Hippocampal formation (tissue), 2 donors: ENCODE data around the gene LAMB1.

Experiments
- DNase-seq, 2 donors: peaks; one replicate each; lab custom pipeline; 2025; lab: John Stamatoyannopoulos, UW

The LAMB1 gene

DNA sequence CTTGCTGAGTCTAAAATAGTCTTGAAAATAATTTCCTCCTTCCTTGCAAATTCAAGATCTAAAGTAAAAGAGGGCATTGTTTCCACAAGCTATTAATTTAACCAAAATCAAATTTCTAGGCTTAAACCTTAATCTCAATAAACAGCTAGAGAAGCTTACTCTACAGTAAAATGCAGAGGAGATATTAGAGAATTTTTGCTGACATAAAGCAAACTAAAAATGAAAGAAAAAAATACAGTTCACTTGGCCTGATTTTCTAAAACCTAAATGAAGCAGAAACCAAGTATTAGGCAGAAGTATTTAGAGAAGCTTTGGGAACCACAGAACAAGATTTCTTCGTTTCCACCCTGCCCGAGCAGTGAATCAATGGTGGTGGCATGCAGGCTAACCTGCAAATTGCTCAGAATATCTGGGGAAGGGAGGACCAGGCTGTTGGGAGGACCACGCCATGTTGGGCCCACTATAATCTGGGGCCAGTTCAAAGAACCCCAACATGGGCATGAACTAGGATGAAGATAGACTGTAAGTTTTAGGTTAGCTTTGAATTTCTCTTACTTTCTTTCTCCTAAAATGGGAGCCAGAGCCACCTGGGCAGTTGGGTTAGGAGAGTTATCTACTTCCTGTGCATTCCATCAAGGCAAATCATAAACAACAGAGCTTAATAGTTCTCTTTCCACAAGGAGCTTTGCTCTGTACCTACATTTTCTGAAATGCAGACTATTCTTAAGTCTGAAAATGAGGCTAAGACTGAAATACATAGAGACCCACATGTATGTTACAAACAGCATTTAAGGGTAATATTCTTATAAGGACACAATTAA lies 4.1 kb downstream of the LAMB1 start:
- DNase-seq: no peak

DNA sequence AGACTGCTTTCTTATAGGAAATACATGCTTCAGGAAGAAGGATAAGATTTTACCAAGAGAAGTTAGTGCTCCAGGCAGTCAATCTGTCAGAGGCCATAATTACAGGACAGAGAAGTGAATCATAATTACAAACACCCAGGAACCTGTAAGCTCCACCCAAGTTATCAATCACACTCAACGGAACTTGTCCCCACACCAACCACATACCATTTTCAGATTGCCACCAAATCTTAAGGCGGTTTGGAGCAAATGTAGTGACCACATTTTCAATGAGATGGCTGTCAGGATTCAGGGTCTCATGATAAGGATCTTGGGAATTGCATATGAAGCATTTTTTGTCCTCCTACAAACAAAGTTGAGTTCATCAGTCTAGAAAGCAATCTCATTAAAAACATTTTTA lies 4.8 kb downstream of the LAMB1 start:
- no peak for DNase-seq

DNA sequence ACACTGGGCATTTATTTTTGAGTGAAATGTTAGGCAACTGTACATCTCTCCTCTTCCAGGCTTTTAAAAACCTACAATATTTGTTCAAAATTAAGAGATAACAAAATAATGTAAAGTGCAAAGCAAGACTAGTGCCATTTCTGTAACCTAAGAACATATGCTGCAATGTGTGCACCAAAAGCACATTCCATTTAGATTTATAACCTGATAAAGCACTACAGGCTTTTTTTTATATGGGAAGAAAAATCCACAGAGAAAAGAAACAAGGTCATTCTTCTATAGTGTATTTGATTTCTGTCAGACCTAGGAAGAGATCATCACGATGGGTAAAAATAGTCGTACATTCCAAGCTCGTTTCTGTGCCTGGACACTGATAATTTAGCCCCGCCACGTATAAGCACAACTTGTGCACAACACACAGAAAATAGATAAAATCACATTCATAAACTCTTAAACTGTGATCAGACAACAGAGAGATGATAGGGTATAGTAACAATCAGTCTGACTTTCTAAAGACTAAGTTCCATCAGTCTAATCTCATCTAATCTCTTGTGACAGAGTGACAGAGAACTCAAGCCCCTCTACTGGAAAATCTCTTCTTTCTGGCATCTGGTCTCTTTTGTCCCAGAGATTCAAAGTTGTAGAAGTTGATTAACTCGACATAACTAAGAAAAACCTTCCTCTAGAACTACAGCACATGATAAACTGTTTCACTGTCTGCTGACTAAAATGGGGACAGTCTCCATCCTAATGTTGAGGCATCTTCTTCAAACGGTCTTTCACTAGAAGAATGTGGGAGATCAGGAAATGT lies 6.7 kb downstream of the LAMB1 start:
- DNase-seq: no peak

DNA sequence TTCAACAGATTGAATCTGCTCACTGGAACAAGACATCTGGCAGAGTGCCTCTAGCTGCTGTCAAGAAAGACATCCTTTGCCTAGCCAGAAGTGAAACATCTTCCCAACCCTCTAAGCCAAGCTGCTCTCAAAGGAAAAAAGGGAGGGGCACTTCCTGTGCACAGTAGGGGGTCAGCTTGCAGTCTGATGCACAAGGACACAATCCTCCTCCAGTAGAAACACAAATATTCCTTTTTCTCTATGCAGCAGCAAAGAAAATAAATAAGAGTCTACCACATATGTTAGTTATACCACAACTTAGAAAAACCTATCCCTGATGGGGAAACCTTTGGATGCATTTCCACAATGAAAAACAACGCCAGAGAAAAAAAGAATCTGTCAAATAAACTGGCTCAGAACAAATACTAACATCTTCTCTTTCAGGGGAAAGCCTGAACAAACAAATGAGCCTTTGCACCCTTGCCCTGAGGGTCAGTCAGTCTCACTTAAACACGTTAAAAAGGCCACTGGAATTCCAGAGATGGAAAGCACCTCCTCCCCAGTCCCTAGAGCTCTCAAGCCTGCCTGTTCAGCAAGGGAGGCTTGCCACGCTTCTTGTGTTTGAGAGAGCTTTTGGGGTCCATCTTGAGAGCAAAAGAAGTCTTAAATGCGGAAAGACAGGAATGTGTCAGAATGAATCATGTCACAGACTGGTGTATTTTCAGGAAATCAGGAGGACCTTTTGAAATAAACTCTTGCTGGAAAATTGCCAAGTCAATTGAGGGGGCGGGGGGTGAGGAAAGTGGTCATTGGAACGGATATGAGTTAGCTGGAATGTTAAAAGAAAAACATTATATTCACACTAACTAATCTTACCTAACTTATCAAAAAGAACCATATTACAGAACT lies 7.5 kb downstream of the LAMB1 start:
- DNase-seq: no peak

DNA sequence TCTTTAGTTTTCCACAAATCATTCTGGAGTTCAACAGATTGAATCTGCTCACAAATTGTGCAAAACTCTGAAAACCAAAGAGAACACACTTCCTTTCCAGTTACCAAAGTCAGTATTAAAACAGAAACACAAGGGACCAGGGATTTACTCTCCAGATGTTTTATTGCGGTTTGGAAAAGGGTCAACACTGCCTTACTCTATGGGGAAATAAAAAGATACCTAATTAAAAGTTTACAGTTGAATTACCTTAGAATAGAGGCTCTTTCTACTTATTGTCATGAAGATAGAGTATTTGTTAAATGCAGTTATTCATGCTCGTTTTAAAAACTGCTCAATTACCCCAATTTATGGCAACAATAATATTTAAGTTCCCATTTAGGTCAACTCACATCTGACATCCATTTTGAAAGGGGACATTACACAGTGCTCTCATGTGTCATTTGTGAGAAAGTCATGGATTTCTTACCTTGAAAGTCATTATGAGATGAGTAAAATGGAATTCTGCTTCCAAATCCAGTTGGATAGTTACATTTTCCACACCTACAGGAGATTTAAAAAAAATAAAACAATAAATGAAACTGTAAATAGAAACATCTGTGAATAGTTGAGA lies 8.4 kb downstream of the LAMB1 start:
- DNase-seq: no peak

DNA sequence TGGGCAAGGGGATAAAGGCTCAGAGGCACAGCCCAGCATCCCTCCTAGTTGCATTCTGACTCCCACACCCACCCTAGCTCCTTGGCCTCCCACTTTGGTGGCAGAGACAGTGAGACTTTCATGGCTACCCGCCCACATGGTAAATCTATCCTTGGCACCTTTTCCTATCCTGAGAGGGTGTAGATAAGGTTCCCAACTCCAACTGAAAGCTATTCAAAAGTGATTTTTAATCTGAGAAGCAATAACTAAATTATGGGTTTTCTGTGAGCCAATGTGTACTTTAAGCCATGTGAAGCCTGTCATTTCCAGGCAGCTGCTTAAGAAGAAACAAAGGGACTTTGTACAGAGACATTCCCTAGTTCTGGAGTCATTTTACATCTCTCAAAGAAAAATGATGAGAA lies 9.1 kb downstream of the LAMB1 start:
- no peak for DNase-seq

DNA sequence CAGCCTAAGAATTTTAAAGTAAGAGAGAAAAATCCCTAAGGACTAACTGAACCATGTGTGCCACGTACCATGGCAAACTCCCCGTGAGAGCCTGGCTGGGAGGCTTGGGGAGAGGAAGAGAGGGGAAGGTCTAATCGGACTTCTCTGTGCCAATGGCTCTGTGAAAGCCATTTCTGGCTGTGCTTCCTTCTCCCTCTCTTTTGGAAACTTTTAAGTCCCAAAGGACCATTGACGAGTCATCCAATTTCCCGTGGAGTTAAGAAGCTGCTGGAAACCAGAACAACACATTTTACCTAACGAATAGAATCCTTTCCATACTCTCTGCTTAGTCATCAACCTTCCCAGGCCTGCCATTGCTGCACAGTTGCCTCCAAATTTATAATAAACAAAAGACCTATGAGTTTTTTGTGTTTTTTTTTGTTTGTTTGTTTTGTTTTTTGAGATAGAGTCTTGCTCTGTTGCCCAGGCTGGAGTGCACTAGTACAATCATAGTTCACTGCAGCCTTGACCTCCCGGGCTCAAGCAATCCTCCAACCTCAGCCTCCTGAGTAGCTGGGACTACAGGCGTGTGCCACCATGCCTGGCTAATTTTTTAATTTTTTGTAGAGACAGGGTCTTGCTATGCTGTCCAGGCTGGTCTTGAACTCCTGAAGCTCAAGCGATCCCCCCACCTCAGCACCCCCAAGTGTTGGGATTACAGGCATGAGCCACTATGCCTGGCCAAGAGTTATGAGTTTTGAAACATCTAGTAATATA lies 13.2 kb downstream of the LAMB1 start:
- DNase-seq: no peak

DNA sequence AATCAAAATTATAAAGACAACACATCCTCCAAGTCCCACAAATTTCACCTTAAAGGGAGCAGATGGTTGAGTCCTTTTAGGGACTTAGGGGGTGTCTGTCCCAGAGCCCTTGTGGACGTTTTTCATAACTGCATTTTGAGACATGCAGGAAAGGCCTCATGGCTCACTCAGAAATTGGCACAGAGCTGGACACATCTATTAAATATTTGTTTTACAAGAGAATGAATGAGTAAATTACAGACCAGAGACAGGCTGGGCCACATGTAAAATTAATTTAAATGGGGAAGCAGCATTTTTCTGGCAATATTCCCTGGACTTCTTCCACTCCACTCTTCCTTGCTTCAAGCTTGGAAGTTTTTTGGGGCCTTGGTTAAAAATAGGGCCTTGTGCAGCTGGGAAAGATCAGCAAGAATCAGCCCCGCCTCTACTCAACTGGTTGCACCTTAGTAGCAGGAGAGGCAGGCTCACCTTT lies 20.0 kb downstream of the LAMB1 start:
- no peak for DNase-seq

DNA sequence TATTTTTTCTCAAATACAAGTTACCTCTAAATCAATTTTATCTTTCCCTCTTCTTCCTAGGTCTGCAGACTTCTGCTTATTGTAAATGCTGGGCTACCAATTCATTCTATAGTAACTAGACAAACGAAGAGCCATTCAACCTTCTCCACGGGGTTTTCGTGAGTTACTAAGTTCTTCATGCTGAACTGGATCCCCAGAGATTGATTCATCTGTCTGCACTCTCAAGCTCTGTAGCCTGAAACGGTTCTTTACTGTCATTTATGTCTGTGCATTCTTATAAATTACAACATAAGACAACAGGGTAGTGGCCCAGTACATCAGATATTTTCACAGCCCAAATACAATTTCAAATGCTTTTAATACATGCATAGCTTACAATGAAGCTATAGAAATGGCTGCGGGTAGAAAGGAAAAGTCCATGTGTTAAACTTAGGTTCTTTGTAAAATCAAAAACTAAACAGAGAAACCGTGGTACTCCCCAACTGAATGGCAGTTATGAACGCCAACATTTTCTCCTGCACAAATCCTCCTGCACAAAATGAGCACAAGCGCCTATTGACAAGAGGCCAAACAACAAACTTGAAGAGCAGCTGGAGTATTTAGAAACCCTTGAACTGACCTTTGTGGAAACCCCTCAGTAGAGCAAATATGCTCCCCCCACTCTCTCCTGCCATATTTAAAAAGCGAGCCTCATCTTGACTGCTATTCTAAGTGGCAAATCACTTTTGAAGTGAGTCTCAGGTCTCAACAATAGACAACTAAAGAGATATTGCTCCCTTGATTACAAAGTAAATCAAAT lies 20.7 kb downstream of the LAMB1 start:
- no peak for DNase-seq

DNA sequence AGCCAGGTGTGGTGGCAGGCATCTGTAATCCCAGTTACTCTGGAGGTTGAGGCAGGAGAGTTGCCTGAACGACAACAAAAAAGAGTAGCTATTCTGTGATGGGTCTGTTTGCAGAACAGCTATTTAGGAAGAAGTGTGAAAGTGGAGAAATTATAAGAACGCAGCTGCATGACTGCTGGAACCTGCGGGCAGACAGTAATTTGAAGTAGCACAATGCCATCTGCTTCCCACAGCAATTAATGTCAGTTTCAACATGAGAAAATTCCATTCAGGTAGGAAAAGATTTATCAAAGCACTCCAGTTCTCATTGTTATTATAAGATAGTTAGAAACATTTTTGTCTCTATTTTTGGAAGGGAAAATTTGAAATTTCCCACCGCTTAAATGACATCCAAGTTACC lies 21.5 kb downstream of the LAMB1 start:
- no peak for DNase-seq

DNA sequence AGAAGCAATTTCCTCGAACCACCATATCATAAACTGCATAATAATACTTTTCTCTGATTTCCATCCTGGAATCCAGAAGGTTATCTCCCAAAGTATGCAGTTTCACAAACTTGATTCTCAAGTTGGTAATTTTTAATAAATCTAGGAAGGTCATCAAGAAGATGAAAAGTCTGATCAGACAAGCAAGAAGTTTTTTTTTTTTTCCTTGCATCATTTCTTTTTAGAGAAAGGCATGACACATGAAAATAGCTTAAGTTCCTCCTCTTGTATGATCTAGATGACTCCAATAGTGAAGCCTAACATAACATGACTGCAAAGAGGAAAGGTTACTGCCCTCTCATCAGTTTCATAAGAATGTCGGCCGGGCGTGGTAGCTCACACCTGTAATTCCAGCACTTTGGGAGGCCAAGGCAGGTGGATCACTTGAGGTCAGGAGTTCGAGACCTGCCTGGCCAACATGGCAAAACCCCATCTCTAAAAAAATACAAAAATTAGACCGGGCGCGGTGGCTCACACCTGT lies 22.2 kb downstream of the LAMB1 start:
- DNase-seq: no peak

DNA sequence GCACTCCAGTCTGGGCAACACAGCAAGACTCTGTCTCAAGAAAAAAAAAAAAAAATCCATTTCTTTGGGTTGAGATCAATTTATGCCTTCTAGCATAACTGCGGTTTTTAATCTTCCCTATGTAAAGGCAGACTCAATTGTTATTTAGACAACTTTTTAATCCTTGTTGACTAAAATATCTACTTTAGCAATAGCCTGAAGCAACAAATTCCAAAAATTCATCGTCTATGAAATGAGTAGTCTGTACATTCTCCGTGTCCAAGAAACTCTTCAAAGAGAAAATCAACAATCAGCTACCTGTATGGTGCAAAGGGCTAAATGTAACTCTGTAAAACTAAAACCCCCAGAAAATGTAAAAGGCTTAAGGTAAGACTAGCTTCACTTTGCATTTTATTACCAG lies 22.8 kb downstream of the LAMB1 start:
- no peak for DNase-seq

DNA sequence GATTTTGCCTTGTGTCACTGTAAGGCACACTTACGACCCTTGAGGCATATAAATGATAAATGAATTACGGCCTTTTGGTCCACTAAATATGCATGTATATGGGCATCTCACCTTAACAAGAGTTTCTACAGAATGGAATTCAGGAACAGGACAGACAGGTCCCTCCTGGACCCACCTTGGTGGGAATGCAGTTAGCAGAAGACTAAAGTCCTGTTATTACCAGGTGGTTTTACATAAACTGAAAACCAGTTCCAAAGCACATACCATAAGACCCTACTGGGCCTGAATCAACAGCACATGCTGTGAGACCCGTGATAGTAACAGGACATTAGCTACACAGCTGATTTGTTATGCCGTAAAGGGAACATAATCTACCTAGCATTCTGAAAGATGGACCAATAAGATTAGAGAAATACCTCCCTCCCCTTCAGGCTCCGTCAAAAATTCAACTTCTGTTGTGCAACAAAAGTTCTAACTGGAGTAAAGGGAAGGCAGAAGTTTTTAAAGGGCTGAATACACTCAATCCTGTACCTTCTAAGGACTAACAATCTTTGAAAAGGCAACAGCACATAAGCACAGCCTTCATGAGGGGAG lies 24.0 kb downstream of the LAMB1 start:
- no peak for DNase-seq

DNA sequence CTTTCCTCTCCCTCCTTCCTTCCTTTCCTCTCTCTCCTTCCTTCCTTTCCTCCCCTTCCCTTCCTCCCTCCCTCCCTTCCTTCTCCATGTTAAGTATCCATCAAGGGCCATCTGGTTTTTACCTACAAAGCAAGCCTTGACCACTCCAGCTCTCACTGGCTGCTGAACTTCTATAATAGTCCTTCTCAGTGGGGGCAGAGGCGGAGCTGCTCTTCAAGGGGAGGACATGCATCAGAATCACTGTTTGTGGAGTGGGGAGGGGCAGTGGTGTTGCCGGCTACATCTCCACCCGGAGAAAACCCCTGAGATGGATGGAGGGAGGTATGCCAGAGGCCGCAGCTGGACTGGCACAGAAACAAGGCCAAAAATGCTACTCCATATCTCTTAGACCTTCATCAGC lies 25.9 kb downstream of the LAMB1 start:
- no peak for DNase-seq

DNA sequence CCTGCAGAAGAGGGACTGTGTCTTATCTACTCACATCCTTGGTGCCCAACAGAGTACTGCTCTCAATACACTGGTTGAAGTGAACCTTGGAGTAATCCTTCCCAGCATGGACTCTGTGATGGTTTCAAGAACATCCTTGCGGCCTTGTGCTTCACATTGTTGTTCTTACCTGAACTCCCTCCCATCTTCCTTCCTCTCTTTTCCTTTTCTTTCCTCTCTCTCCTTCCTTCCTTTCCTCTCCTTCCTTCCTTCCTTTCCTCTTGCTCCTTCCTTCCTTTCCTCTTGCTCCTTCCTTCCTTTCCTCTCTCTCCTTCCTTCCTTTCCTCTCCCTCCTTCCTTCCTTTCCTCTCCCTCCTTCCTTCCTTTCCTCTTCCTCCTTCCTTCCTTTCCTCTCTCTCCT lies 26.3 kb downstream of the LAMB1 start:
- no peak for DNase-seq

DNA sequence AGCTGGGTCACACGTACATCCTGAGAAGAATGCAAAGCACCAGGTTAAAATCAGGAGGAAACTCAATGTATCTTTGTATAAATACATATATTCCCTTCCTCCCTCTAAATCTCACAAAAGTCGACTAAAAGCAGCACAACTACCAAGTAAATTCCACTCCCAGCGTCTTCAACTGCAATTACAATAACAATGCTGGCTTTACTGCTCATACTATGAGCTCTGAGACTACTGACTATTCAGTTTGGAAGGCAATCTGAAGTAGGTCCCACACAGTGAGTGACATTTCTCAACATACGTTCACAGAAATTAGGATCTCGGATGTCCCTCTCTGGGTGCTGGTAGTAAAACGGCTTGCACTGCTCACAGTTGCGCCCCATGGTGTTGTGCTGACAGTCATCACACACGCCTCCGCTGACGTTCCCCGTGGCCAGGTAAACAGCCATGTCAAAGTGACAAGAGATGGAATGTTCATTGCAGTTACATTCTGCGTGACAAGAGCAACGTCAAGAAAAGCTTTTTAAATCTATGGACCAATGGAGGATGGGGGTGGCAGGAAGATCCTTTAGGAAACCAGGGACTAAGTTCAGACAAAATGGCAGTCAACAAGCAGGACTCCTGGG lies 27.5 kb downstream of the LAMB1 start:
- DNase-seq: no peak

DNA sequence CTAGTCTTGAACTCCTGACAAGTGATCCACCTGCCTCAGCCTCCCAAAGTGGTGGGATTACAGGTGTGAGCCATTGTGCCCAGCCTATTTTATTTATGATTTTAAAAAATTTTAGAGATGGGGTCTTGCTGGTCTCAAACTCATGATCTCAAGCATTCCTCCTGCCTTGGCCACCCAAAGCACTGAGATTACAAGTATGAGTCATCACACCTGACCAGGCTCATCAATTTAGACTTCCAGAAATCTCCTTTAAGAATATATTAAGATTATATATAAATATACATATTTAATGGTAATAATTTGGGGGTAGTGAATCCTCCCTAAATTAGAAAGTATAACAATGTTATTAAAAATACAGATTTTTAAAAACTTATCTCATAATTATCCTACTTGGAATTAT lies 29.1 kb downstream of the LAMB1 start:
- DNase-seq: no peak

DNA sequence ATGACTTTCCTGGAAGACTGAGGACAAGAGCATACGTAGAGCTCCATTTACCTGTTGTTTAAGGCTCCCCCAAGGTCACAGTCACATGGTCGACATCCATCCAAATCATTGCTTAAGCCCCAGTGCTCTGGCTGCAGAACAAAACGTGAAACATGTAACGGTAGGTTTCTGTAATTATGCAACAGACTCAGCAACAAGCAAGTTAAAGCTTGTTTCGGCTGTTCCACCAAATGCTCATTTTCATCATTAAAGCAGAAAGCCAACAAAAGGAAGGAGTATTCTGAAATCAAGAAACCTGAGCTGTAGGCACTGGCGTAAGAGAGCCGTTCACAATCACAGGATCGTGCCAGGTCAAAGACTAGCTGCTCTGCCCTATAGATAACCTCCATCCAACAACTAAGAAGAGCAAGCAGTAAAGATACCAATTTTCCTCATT lies 30.0 kb downstream of the LAMB1 start:
- no peak for DNase-seq

DNA sequence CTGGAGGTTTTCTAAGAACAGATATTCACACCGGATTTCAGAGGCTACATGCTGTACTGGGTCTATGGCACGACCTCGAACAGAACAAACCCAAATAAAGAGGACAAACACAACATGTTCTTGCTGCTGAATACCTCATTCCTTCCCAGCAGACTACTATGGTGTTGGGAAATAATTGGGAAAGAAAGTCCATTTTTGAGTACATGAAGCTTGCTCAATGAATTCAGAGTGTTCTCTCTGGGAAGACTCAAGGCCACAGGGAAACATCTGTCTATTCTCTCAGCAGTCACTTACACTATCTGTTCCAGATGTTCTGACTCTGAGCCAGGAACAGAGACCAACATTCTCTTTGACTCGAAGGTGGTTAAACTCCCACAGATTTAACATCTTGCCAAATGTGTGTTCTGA lies 30.9 kb downstream of the LAMB1 start:
- DNase-seq: no peak
